ENCODE data around the gene ESYT1. TPM values are rescaled to one million over a fixed set of nuclear protein-coding genes. Genes with fewer than 3 reads are reported as not detected.
A peak's percentile ranks its signal among the peaks of the same experiment; 100 is the strongest.

Gene ESYT1
- total and polyA plus RNA-seq, 10 of the 15 experiments (the other 5 are each of a cell fraction or from before 2014, with no cell fraction given) = 47.5 to 120 (median 87.1) TPM

DNA sequence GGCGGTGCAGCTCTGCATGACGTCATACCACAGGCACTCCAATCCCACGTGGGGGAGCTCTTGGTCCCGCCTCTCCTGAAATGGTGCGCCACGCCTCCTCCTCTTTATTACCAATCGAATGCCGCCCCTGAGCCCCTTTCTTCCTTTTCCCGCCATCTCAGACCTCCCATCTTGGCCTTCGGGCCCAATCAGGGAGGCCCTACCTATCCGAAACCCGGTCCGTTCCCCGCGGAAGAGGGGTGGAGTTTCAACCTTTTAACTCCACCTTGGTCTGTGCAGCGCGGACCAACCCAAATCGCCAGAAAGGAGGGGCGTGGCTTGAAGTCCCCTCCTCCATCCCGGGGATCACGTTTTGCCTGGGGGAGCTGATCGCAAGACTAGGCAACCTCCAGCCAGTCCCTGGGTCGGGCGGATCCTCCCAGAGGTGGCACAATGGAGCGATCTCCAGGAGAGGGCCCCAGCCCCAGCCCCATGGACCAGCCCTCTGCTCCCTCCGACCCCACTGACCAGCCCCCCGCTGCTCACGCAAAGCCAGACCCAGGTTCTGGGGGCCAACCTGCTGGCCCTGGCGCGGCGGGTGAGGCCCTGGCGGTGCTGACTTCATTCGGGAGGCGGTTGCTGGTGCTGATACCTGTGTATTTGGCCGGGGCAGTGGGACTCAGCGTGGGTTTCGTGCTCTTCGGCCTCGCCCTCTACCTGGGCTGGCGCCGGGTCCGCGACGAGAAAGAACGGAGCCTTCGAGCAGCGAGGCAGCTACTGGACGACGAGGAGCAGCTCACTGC, at the start of gene ESYT1 (continued):
- TF ChIP-seq NBN (IDR thresholded peaks at IDR 0.05) (peak; percentile 99), MXI1 (IDR thresholded peaks at IDR 0.05; ENCODE audit: low read depth, low read length) (peak; percentile 73), BHLHE40 (IDR thresholded peaks at IDR 0.05; ENCODE audit: borderline replicate concordance in 1 of 2, low read depth in 2 of 2, low read length in 1 of 2) (peak; percentile 97 to 98), RUNX3 (IDR thresholded peaks at IDR 0.05; ENCODE audit: low read length) (no peak), NR2C1 (IDR thresholded peaks at IDR 0.05) (no peak), SRF (IDR thresholded peaks at IDR 0.05; ENCODE audit: low read depth in 2 of 2, low read length in 2 of 2) (0 out of 4 replicates have a peak, but pooled peaks of 1 of the 2 experiments have one; percentile 67), TAF1 (IDR thresholded peaks at IDR 0.05; ENCODE audit: borderline replicate concordance, low read depth, low read length) (0 out of 2 replicates have a peak, but pooled peaks have one; percentile 31), RAD51 (IDR thresholded peaks at IDR 0.05) (peak; percentile 89), CHD2 (IDR thresholded peaks at IDR 0.05; ENCODE audit: borderline replicate concordance, low read depth, low read length) (peak; percentile 78), GATAD2B (conservative IDR thresholded peaks at IDR 0.05; ENCODE audit: low read depth) (peak; percentile 59; the same call in 1 of the 2 replicates), IKZF1 (conservative IDR thresholded peaks at IDR 0.05) (peak; percentile 34), RB1 (IDR thresholded peaks at IDR 0.05; ENCODE audit: borderline replicate concordance) (peak; percentile 55; the same call in 1 of the 2 replicates), EED (IDR thresholded peaks at IDR 0.05; ENCODE audit: low read depth) (0 out of 2 replicates have a peak, but pooled peaks have one; percentile 28), POU2F2 (IDR thresholded peaks at IDR 0.05; ENCODE audit: borderline replicate concordance, low read depth, low read length) (no peak), MTA3 (IDR thresholded peaks at IDR 0.05; ENCODE audit: borderline replicate concordance, low read length) (no peak; the same call in 1 of the 2 replicates), POLR2AphosphoS2 (IDR thresholded peaks at IDR 0.05; ENCODE audit: low read depth, low read length) (peak; percentile 48; the same call in 1 of the 2 replicates), POLR2AphosphoS5 (IDR thresholded peaks at IDR 0.05; ENCODE audit: low read length) (peak; percentile 72), SREBF1 (IDR thresholded peaks at IDR 0.05; ENCODE audit: low read length) (0 out of 2 replicates have a peak, but pooled peaks have one; percentile 42), SIN3A (IDR thresholded peaks at IDR 0.05; ENCODE audit: low read depth, low read length) (peak; percentile 62; the same call in 1 of the 2 replicates)
- TF ChIP-seq, protein P1, sequence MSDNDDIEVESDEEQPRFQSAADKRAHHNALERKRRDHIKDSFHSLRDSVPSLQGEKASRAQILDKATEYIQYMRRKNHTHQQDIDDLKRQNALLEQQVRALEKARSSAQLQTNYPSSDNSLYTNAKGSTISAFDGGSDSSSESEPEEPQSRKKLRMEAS (IDR thresholded peaks at IDR 0.05; ENCODE audit: low read depth, low read length) = peak; percentile 81
- TF ChIP-seq, protein P2, sequence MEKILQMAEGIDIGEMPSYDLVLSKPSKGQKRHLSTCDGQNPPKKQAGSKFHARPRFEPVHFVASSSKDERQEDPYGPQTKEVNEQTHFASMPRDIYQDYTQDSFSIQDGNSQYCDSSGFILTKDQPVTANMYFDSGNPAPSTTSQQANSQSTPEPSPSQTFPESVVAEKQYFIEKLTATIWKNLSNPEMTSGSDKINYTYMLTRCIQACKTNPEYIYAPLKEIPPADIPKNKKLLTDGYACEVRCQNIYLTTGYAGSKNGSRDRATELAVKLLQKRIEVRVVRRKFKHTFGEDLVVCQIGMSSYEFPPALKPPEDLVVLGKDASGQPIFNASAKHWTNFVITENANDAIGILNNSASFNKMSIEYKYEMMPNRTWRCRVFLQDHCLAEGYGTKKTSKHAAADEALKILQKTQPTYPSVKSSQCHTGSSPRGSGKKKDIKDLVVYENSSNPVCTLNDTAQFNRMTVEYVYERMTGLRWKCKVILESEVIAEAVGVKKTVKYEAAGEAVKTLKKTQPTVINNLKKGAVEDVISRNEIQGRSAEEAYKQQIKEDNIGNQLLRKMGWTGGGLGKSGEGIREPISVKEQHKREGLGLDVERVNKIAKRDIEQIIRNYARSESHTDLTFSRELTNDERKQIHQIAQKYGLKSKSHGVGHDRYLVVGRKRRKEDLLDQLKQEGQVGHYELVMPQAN (conservative IDR thresholded peaks at IDR 0.05) = peak; percentile 71
- TF ChIP-seq, protein P3, sequence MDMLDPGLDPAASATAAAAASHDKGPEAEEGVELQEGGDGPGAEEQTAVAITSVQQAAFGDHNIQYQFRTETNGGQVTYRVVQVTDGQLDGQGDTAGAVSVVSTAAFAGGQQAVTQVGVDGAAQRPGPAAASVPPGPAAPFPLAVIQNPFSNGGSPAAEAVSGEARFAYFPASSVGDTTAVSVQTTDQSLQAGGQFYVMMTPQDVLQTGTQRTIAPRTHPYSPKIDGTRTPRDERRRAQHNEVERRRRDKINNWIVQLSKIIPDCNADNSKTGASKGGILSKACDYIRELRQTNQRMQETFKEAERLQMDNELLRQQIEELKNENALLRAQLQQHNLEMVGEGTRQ (IDR thresholded peaks at IDR 0.05; ENCODE audit: borderline replicate concordance, low read depth, low read length) = peak; percentile 42
- TF ChIP-seq, protein P4, sequence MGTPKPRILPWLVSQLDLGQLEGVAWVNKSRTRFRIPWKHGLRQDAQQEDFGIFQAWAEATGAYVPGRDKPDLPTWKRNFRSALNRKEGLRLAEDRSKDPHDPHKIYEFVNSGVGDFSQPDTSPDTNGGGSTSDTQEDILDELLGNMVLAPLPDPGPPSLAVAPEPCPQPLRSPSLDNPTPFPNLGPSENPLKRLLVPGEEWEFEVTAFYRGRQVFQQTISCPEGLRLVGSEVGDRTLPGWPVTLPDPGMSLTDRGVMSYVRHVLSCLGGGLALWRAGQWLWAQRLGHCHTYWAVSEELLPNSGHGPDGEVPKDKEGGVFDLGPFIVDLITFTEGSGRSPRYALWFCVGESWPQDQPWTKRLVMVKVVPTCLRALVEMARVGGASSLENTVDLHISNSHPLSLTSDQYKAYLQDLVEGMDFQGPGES (IDR thresholded peaks at IDR 0.05) = peak; percentile 64; the same call in 1 of the 2 replicates
- TF ChIP-seq, protein P5, sequence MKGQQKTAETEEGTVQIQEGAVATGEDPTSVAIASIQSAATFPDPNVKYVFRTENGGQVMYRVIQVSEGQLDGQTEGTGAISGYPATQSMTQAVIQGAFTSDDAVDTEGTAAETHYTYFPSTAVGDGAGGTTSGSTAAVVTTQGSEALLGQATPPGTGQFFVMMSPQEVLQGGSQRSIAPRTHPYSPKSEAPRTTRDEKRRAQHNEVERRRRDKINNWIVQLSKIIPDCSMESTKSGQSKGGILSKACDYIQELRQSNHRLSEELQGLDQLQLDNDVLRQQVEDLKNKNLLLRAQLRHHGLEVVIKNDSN (IDR thresholded peaks at IDR 0.05; ENCODE audit: borderline replicate concordance, extremely low read length, insufficient read depth, low read depth, low read length) = peak; percentile 75
